ENCODE measurements around the gene ESR1. TPM values are rescaled to one million over a fixed set of nuclear protein-coding genes. Genes with fewer than 3 reads are reported as not detected.
"Not testable (repeated sequence)": the region's sequence is repeated elsewhere in the genome, so short reads cannot be mapped to it uniquely, and the experiment has no call there.

The ESR1 gene
- total RNA-seq, 1 donor from 2014 or later, result not detected

- Histone ChIP-seq H3K9ac (no peak overlapping the region), H3F3A (ENCODE audit: low read depth) (no peaks in the 10 kb centered on the region), H3K9me3 (ENCODE audit: low read depth) (no peaks in the 10 kb centered on the region), H3K27me3 (no peaks in the 10 kb centered on the region), H3K79me2 (ENCODE audit: low read depth) (no peaks in the 10 kb centered on the region), H3K36me3 (no peaks in the 10 kb centered on the region), H4K20me1 (ENCODE audit: low read depth) (no peaks in the 10 kb centered on the region), H3K27ac (no peak overlapping the region), H3K4me3 (no peak overlapping the region), H2AFZ (replicated peaks) (no peak overlapping the region), H3K4me2 (no peak overlapping the region), H3K4me1 (peaks cover 4% of the 10 kb centered on the region)
- Mint-ChIP-seq H3K27me3 (ENCODE audit: insufficient read depth, low read depth) (peaks cover 3% of the 10 kb centered on the region), H3K36me3 (peaks cover 2% of the 10 kb centered on the region), H3K4me1 (peaks cover 6% of the 10 kb centered on the region), H3K9me3 (peaks cover 14% of the 10 kb centered on the region), H3K4me3 (no peak overlapping the region), H3K27ac (no peak overlapping the region)
- no peak for TF ChIP-seq EZH2 (IDR thresholded peaks at IDR 0.05)
- TF ChIP-seq EZH2phosphoT487 (IDR thresholded peaks at IDR 0.05), result no peak
- TF ChIP-seq CTCF (IDR thresholded peaks at IDR 0.05), result no peak
- DNase-seq (ENCODE audit: low spot score), result no peak
These were observed 264.4 kb downstream of the ESR1 start for GRCh38 chr6:152071843-152072242.

DNA sequence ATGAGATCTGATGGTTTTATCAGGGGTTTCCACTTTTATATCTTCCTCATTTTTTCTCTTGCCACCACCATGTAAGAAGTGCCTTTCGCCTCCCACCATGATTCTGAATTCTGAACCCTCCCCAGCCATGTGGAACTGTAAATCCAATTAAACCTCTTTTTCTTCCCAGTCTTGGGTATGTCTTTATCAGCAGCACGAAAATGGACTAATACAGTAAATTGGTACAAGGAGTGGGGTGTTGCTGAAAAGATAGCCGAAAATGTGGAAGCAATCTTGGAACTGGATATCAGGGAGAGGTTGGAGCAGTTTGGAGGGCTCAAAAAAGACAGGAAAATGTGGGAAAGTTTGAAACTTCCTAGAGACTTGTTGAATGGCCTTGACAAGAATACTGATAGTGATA, 268.8 kb downstream of the ESR1 start:
- H4K20me1 ChIP-seq (ENCODE audit: low read depth), result not testable (repeated sequence)

DNA sequence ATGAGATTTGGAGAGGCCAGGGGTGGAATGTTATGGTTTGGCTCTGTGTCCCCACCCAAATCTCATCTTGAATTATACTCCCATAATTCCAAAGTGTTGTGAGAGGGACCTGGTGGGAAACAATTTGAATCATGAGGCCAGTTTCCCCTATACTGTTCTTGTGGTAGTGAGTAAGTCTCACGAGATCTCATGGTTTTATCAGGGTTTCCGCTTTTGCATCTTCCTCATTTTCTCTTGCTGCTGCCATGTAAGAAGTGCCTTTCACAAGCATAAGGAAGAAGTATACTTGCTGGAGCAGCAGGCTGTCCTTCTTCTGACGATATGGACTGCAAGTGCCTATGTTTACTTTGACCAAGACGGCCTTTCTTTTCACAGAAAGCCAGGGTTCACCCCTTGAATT, 270.5 kb downstream of the ESR1 start:
- no peak overlapping the region for H3K9ac ChIP-seq
- H3K4me2 ChIP-seq, result no peak overlapping the region
- no peaks in the 10 kb centered on the region for H3F3A ChIP-seq (ENCODE audit: low read depth)
- no peaks in the 10 kb centered on the region for H3K79me2 ChIP-seq (ENCODE audit: low read depth)
- Mint-ChIP-seq H3K4me3 (no peak overlapping the region), H3K4me1 (no peaks in the 10 kb centered on the region), H3K27me3 (ENCODE audit: insufficient read depth, low read depth) (no peaks in the 10 kb centered on the region), H3K27ac (no peak overlapping the region), H3K9me3 (peaks cover 18% of the 10 kb centered on the region), H3K36me3 (peaks cover 2% of the 10 kb centered on the region)
- TF ChIP-seq CTCF (IDR thresholded peaks at IDR 0.05) (no peak), EZH2phosphoT487 (IDR thresholded peaks at IDR 0.05) (no peak)
- no peaks in the 10 kb centered on the region for H3K9me3 ChIP-seq (ENCODE audit: low read depth)
- no peaks in the 10 kb centered on the region for H4K20me1 ChIP-seq (ENCODE audit: low read depth)
- H2AFZ ChIP-seq (replicated peaks), result no peak overlapping the region
- no peak for DNase-seq (ENCODE audit: low spot score)
- no peaks in the 10 kb centered on the region for H3K27me3 ChIP-seq
- H3K4me3 ChIP-seq, result no peak overlapping the region
- H3K4me1 ChIP-seq, result no peaks in the 10 kb centered on the region
- H3K27ac ChIP-seq, result no peak overlapping the region
- no peaks in the 10 kb centered on the region for H3K36me3 ChIP-seq

More for the DNA sequence above, 268.8 kb downstream of the ESR1 start:
- H3K36me3 Mint-ChIP-seq; H3K27me3 ChIP-seq; H3K27ac Mint-ChIP-seq; H3F3A ChIP-seq (ENCODE audit: low read depth); H3K79me2 ChIP-seq (ENCODE audit: low read depth); H3K27me3 Mint-ChIP-seq (ENCODE audit: insufficient read depth, low read depth); H3K4me3 ChIP-seq; H2AFZ ChIP-seq (replicated peaks); H3K36me3 ChIP-seq; H3K27ac ChIP-seq; H3K4me2 ChIP-seq; H3K4me1 ChIP-seq; DNase-seq (ENCODE audit: low spot score); H3K4me1 Mint-ChIP-seq; H3K9ac ChIP-seq; H3K4me3 Mint-ChIP-seq; H3K9me3 ChIP-seq (ENCODE audit: low read depth): not testable (repeated sequence)
- peaks cover 14% of the 10 kb centered on the region for H3K9me3 Mint-ChIP-seq

GRCh38 chr6:152078804-152079203, 271.3 kb downstream of the ESR1 start:
- Histone ChIP-seq H4K20me1 (ENCODE audit: low read depth) (no peaks in the 10 kb centered on the region), H3K27ac (no peak overlapping the region), H3K4me1 (no peaks in the 10 kb centered on the region), H3K36me3 (no peaks in the 10 kb centered on the region), H3K79me2 (ENCODE audit: low read depth) (no peaks in the 10 kb centered on the region), H3K4me3 (no peak overlapping the region), H3K9ac (no peak overlapping the region), H3K9me3 (ENCODE audit: low read depth) (no peaks in the 10 kb centered on the region), H3F3A (ENCODE audit: low read depth) (no peaks in the 10 kb centered on the region), H3K4me2 (no peak overlapping the region), H3K27me3 (no peaks in the 10 kb centered on the region), H2AFZ (replicated peaks) (peak overlapping the region; percentile 37)
- no peak for TF ChIP-seq EZH2 (IDR thresholded peaks at IDR 0.05)
- TF ChIP-seq CTCF (IDR thresholded peaks at IDR 0.05), result peak; percentile 62
- no peak for TF ChIP-seq EZH2phosphoT487 (IDR thresholded peaks at IDR 0.05)
- Mint-ChIP-seq H3K4me1 (no peaks in the 10 kb centered on the region), H3K27me3 (ENCODE audit: insufficient read depth, low read depth) (no peaks in the 10 kb centered on the region), H3K4me3 (no peak overlapping the region), H3K27ac (no peak overlapping the region), H3K9me3 (peaks cover 20% of the 10 kb centered on the region), H3K36me3 (peaks cover 2% of the 10 kb centered on the region)
- peak; percentile 72 for DNase-seq (ENCODE audit: low spot score)
